HG03039 (cell line): ENCODE data around the gene MYO5C.

Source experiments
- ATAC-seq: cut with Tn5 transposase; IDR thresholded peaks from one replicate; pipeline ENCODE4 v1.9.1; 2021; ENCODE audit warnings: mild to moderate bottlenecking, moderate library complexity; ENCODE audit not compliant: unreplicated experiment

MYO5C gene

DNA sequence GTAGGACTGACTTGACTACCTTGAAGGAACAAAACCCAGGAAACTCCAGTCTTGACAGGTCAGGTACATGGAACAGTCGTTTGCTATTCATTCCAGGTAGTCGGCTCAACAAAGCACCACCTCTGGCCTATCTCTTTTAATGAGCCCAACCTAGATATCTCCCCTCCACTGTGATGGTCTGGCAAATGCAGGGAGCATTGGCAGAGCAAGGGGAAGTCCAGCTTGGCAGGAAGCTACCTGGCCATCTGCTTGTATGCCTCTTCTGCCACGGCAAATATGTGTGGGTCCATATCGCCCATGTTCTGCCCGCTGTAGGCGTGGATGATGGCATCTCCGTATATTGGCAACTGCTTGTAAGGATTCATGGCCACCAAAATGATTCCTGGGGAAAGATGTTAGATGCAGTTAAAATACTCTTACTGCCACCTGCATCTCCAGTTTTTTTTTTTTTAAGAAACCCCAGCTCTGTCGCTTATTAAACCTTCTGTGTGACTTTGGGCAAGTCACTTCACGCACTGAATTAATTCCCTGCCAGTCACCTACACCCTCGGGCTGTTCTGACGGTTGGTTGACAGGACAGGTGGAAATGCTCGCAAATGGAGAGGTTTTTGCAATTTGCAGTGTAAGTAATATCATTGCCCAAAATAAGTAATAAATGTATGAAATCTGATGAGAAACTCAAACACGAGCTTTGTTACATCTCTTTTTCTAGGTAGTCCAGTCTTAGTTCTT is 16.8 kb downstream of the MYO5C start:
- no peak for ATAC-seq

DNA sequence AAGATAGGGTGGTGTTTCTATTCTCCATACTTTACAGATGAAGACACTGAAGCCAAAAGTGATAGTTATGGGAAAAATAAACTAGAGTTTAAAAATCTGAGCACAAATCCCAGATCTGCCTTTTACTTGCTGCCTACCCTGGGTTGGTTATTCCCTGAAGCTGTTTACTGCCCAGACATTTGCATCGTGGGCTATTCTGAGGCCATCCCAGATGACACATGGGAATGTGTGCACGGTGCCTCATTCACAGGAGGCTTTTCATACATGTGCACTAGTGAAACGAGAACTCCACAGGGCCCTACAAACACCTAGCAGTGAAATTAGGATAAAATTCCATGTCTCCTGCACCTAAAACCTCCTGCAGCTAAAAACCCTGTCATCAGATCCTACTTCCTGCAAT is 17.5 kb downstream of the MYO5C start:
- ATAC-seq, result no peak

DNA sequence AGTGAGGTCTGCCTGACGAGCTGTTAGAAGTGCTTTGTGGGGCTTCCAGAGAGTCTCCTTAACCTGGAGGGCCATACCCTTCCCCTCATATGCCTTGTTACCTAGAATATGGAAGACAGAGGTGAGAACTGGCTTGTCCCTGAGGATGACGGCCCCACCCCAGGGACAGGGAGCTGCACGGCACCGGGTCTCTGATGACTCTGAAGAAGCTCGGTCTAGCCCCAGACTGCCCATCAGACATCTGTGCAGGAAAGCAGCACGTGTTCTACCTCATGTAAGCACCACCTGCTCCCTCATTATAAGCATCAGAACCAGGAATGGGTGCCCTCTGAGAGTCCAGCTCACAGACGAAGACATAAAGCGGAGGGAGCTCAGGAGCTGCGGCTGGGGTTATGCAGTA is 18.0 kb downstream of the MYO5C start:
- ATAC-seq, result no peak

DNA sequence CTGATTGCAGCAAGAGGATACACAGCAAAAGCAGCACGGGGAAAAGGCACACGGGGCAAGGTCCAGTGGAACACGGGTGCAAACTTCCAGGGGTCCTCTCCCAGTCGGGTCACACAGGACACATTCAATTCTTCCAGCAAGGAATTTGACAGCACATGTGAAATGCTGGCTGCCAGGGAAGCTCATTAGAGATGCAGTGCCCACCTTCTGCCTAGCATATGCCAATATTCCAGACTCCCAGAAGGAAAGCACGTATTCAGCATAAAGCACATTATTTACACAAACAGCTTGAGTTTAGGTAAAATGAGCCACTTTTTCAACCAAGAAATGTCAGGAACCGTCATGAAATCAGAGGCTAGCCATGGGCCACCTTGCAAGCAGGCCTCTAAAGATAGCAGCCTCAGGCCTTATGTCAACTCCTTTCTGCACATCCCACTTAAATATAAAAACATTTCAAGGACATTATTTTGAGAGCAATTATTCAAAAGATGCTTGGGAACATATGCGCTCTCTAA is 19.3 kb downstream of the MYO5C start:
- no peak for ATAC-seq

DNA sequence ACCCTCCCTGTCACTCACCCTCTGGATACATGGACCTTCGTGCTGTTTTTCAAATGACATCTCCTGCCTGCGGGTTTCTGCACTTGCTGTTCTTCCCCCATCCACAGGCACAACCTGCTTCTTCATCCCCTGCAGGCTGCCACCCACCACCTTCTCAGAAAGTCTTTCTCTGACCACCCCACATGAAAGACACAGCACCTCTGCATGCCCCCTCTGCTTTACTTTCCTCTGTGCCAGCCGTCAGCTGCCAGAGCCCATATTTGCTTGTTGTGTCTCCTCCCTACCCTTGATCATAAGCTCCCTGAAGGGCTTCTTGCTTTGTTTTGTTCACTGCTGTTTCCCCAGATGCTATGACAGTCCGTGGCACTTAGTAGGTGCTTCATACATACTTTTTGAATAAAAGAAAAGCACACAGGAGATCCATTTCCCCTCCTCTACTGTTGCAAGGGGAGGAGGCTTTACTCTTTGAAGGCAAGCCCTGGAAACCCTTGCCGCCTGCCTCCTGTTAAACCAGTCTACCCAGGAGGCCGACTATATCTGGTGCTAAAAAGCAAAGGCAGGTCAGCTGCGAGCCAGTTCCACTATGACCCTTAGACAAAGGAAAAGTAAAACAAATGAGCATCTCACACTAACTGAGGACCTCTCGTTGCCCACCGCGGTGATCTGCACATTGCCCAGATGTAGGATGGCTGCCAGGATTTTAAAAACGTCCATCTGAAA is 31.9 kb downstream of the MYO5C start:
- ATAC-seq, result no peak

DNA sequence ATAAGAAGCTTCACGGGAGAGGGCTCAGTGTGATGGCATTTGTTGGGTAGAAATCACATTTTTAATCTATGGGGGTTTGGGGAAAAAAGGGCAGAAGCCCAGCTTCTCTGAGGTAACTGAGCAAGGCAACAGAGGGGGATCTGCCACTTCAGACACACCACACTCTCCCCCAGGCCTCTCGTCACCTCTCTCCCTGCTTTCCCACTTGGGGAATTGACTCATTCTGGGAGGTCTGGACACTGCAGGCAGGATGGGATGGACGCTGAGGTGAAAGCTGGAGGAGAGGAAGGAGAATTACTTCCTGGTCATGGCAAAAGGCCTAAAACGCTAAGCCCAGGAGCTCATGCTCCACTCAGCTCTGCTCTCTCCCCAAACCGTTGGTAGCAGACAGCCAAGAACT is 33.2 kb downstream of the MYO5C start:
- ATAC-seq, result no peak

DNA sequence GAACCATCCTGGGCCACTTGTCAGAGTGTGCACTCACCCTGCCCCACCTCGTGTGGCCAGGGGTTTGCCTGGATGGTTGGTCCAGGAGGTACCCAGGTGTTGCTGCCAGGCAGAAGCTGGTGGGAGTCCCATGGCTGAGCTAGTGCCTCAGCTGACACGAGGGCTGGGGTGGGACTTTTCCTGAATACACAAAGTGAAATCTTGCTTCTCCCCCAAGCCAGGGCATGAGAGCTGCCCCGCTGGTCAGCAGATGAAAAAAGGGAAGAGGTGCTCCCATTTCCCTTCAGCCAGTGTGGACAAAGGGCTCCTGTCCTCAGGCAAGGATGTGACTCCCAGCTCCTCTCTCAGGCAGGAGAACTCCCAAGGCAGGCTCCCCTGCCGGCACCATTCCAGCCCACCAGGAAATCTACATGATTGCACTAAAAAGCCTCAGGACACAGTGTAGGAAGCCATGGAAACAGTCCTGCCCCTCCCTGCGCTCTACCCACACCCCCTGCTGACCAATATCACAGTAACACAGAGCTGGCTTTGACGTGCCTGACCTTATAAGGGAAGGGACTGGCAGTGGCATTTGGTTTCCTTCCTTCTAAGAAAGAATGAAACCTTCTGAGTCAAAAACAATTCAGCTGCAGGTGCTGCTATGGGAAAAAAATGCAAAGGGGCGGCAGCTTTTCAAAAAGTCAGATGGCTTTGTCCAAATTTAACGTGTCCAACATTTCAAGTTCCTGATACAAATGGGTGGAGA is 33.9 kb downstream of the MYO5C start:
- ATAC-seq, result peak; percentile 99

DNA sequence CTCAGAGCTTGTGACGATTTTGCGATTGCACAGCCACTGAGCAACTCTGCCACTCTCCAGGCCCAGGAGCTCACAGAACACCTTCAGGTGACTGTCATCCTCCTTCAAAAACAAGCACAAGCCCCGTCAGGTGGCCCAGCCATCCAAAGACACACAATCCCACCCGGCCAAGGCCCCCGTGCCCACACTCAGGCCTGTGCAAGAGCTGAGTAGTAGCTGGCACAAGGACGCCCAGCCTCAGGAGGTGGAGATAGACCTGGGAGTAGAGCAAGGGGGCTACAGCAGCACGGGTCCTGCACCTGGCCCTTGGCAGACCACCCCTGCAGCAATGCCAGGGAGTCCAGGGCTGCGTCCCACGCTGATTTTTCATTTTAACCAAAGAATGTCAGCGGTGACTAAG is 34.6 kb downstream of the MYO5C start:
- no peak for ATAC-seq

DNA sequence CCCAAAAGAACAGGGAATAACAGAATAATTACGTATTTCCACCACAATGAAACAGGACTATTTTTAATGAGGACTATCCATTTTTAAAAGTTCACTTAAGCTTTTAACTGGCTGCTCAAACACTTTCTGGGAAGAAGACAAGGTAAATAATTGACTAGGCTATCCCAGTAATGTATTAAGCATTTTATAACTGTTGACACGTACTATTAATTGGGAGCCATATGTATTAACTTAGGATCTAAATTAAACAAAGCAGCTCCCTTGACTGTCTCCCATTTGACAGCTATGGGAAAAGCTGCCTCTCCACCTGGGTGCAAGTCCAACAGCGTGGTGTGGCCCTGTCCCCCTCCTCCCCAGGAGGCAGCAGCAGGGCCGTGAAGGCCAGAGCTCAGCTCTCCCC is 36.1 kb downstream of the MYO5C start:
- no peak for ATAC-seq

DNA sequence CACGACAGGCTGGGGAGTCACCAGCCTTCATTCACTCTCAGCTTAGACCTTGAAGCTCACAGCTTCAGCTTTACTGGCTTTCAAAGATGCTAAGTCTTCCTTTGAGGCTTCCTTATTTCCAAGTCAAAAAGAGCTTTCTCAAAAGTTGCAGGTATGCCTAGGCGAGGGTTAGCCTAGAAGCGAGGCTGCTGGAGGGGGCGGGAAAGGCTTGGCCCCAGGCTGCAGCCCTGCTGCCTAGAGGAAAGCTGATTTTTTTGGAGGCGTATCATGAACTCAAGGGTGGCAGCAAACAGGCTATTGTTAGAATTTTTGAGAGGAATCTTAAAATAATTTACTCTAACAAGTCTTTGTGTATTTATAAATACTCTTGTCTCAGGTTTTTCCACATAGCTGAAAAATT is 37.1 kb downstream of the MYO5C start:
- no peak for ATAC-seq

DNA sequence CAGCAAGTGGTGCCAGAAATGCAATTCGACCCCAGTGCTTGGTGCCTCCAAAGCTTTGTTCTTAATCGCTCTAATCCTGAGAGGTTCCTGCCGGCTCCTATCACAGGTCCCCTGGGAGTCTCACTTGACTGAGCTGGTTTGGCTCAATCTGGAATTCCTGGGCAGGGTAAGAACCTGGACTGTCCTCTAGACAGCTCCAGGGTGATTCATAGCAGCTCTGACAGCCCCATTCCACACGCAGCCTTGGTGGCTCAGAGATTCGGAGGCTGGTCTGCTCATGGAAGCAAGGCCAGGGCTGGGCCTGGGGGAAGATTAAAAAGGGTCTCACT is 37.9 kb downstream of the MYO5C start:
- ATAC-seq, result no peak

DNA sequence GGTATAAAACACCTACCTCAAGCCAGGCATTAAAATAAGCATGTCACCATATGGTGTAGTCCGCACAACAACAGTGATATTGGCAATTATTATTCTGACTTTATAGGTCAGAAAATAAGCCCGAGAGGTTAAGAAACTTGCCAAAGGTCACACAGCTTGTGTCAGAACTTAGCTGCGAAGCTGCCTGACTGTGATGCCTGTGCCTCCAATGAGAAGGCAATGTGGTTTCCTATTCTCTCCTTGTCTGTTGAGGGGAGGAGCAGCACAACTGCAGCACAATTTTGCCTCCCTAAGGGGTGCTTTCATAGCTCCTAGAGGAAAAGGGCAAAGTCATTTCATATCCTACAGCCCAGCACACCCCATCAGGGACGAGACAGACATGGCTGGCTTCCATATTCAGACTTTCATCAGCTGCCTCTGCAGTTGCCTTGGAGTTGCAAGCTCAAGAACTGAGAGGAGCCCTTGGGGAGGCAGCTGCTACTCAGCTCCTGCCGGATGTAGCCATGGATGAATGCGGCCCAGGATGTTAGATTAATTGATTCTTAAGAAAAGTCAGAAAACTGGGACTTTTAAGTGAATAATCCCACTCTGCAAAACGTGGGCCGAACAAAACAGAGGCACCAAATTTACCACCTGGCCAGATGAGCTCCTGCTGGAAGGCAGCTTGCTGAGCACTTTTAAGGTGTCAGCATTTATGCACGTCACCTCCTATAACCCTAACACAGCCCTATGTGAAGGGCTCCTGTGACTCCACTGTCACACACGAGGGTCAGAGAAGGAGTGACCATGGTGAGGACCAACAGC is 38.5 kb downstream of the MYO5C start:
- ATAC-seq, result no peak

DNA sequence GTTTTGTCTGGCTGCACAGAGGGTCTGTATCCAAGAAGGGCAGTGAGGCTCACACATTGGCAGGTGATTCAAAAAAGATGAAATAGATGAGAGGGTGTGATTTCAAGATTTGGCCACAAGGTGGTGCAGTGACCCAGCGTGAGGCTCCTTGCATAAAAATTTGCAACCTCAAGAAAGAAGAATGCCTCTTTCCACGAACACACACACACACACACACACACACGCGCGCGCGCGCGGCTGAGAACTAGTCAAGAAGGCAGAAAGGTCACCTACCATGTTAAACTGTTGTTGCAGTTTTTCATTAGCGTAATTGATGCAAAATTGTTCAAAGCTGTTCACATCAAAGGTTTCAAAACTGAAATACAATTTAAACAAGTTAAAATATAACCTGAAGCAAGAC is 39.2 kb downstream of the MYO5C start:
- no peak for ATAC-seq

DNA sequence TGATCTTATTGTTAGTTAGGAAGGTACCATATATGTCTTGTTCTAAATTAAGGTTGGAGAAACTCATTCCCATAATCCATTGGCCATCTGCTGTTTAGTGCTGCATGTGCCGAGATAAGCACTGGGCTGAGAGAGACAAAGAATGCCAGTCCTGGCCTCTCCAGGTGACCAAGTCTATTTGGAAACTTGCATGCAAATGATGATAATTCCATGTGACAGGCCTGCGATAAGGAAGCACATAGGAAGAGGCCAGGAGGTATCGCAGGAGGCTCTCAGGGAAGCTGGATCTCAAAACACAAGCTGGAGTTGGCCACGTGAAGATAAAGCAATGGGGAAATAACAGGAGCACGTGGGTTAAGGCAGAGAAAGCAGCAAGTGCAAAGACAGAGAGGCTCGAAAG is 39.7 kb downstream of the MYO5C start:
- ATAC-seq, result no peak

DNA sequence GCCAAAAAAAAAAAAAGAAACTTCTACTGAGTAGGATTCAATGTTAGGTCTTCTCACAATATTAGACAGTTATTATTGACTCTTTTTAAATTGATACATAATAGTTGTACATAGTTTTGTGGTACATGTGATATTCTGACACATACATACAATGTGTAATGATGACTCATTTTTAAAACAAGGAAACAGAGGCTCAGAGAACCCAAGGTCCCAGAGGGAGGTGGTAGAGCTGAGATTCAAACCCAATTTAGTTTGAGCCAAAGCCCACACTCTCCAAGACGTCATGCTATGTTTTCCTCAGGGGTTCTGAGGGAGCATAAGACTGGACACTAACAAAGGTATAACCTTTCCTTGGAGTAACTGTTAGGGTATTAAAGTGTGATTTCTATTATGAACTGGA is 40.6 kb downstream of the MYO5C start:
- no peak for ATAC-seq

DNA sequence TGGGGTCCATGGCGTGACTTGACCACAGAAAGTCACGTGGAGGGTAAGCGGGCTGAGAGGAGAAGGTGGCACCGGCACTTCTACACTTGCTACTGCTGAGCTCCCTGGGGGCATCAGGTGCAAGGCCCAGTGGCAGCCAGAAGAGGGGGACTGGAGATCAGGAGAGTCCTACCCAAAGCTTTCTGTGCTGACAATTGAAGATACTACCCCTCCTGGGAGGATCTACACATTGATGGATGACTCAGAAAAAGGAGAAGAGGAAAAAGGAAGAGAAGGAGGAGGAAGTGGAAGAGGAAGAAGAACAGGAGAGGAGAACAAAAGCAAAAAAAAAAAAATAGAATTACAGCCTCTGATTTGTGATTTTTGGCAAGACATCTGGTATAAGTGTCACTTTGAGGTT is 41.2 kb downstream of the MYO5C start:
- no peak for ATAC-seq

DNA sequence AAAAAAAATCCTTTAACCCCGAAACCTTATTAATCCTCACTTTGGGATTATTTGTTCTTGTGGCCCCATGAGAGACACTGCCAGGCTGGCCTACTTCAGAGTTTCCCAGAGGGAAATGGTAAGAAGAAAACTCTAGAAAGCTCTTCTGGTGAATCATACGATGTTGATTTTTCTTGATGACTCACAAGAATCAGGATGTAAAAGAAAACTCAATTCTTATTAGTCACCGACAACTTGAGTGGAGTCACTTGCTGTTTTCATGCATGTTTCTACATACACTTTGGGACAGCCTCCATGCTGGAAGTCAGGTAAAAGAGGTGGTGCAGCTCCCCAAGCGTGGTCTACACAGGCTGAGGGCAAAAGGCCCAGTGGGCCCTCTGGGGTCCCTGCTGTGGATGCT is 42.8 kb downstream of the MYO5C start:
- ATAC-seq, result no peak

DNA sequence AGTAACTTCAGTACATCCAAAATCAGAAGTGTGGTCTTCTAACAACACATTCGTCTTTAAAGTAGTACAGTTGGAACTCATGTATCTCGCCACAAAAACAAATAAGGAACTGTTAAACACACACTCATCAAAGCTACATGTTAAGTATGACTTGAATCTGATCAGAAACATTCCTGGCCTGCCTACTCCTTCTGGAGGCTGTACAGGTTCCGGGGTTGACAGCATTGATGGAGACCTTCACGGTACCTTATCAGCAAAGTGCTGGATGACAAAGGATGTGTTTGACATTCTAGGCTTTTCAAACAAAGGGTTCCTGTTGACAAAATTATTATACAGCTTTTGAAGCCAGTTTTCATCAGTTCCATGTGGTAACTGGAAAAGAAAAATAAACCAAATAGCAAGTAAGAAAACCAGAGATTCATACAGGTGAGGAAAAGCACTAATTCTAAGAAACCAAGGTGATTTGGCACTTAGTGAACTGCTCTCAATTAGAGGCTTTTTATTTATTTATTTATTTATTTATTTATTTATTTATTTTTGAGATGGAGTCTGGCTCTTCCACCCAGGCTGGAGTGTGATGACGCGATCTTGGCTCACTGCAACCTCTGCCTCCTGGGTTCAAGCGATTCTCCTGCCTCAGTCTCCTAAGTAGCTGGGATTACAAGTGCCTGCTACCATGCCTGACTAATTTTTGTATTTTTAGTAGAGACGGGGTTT is 44.3 kb downstream of the MYO5C start:
- ATAC-seq, result no peak

DNA sequence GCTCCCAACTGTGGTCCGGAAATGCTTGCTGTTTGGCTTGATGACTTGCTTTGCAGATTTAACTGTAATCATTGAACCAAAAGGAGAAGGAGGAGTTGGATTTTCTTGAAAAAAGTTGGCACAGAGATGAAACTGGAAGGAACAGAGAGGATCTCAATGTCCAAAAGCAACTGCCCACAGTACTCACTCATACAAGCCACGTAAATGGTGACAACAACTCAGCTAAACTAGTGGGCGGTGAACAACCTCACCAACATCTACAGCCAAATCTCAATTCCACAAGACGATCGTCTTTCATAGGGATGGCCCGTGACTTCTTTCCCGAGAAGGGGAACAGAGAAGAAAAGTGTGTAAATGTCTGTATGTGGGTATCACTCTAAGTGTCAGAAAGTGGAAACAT is 48.1 kb downstream of the MYO5C start:
- no peak for ATAC-seq

DNA sequence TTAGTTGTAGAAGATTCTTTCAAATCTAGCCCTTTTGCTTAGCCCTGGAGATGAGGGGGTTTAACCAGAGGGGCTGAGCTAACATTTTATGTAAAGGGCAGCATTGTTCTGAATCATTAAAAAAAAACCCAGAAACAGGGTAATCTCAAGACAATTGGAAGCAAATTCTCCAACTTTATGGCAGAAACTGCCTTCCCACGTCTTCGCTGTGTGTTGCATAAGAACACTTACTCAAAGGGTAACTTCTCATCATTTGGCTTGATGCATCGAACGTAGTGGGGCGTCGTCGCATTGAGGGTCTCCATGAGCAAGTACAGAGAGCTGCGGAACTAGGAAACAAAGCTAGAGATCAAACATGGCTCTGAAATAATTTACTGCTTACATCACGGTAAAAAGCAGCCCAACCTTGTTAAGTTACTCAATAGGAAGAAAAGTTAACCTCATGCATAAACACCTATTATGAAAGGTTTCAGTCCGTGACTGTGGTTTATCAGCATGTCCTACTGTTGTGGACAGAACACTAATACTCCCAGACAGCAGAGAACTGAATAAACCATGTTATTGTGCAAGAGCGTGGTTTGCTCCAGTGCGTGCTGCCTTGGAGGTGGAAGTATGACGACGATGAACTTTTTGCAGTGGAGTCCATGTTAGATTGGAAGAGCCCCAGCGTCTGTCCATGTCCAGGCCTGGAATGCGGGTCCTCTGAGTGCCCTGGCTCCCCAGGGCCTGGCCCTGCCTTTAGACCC is 48.7 kb downstream of the MYO5C start:
- ATAC-seq, result no peak
